B cell (primary cell): ENCODE measurements around the gene ALKBH4. TPM values are rescaled to one million over a fixed set of nuclear protein-coding genes. Genes with fewer than 3 reads are reported as not detected.
A peak's percentile ranks its signal among the peaks of the same experiment; 100 is the strongest.

Source experiments
- ATAC-seq: fragments of 200-7000 bp; cut with Tn5 transposase; one replicate; pipeline ENCODE4 v1.10.0; 2021; ENCODE audit warnings: low read depth, mild to moderate bottlenecking, moderate number of reproducible peaks, moderate library complexity
- CTCF ChIA-PET: fragments of 350-600 bp; sonication (Branson Sonifier 250); formaldehyde crosslinking; loops from one replicate; lab custom pipeline; 2021; ENCODE audit warnings: antibody characterized with exemption, inconsistent platforms; lab: Charles Lee
- POLR2A ChIA-PET: fragments of 350-600 bp; sonication (Branson Sonifier 250); formaldehyde crosslinking; loops from one replicate; lab custom pipeline; 2021; ENCODE audit warnings: antibody characterized with exemption; lab: Charles Lee
- DNase-seq: peaks from one replicate; pipeline ENCODE4 v3.0.0; 2013
- H2AFZ ChIP-seq: 2 replicates; pipeline ENCODE4 v1.6.1; 2012; ENCODE audit warnings: mild to moderate bottlenecking, low read depth, low read length; ENCODE audit not compliant: insufficient read depth, poor library complexity, severe bottlenecking
- H3K27ac ChIP-seq, 2 donors: 1 replicate in 1 of 2; 2 replicates in 1 of 2; pipeline ENCODE4 v1.5.1; 2012 to 2013; ENCODE audit warnings: low read length in 2 of 2, mild to moderate bottlenecking in 2 of 2, moderate library complexity in 1 of 2
- H3K27me3 ChIP-seq, 4 experiments: fragments of 200-600 bp in 1 of 4; sonication (generic) in 1 of 4; replicated peaks in 1 of 4; 1 replicate in 2 of 4; 2 replicates in 2 of 4; pipeline versions ENCODE4 v1.6.1 to v1.7.0; 2013 to 2016; ENCODE audit warnings: low read length in 3 of 4, mild to moderate bottlenecking in 2 of 4, mixed read lengths in 1 of 4, moderate library complexity in 1 of 4; ENCODE audit not compliant: insufficient read depth in 4 of 4, control insufficient read depth in 3 of 4; ENCODE audit errors: control extremely low read depth in 1 of 4
- H3K36me3 ChIP-seq, 2 experiments: replicated peaks in 1 of 2; 1 replicate in 1 of 2; 2 replicates in 1 of 2; pipeline versions ENCODE4 v1.6.1 to v1.7.1; 2013; ENCODE audit warnings: low read length in 1 of 2; ENCODE audit not compliant: insufficient read depth in 2 of 2, control insufficient read depth in 1 of 2; ENCODE audit errors: control extremely low read depth in 1 of 2, extremely low read depth in 1 of 2
- H3K4me1 ChIP-seq, 2 donors: fragments of 200-600 bp in 1 of 2; sonication (generic) in 1 of 2; 1 replicate in 1 of 2; 2 replicates in 1 of 2; pipeline versions ENCODE4 v1.5.1 to v1.6.1; 2013 to 2017; ENCODE audit warnings: low read length in 2 of 2; ENCODE audit not compliant: control insufficient read depth in 2 of 2, insufficient read depth in 2 of 2
- H3K4me2 ChIP-seq: replicated peaks from 2 replicates; pipeline ENCODE3; 2012; ENCODE audit warnings: mild to moderate bottlenecking, low read depth, low read length; ENCODE audit not compliant: poor library complexity, severe bottlenecking
- H3K4me3 ChIP-seq, 5 experiments: fragments of 200-600 bp in 1 of 5; sonication (generic) in 1 of 5; 1 replicate in 3 of 5; 2 replicates in 2 of 5; pipeline versions ENCODE4 v1.5.1 to v1.7.0; 2011 to 2016; ENCODE audit warnings: low read length in 4 of 5, mild to moderate bottlenecking in 4 of 5, low read depth in 2 of 5, control low read depth in 1 of 5, moderate library complexity in 1 of 5; ENCODE audit not compliant: insufficient read depth in 1 of 5; ENCODE audit errors: control extremely low read depth in 1 of 5, extremely low read depth in 1 of 5
- H3K79me2 ChIP-seq: fragments of 200-600 bp; sonication (generic); one replicate; pipeline ENCODE4 v1.6.0; 2016; ENCODE audit warnings: low read length; ENCODE audit not compliant: control insufficient read depth, insufficient read depth
- H3K9ac ChIP-seq: fragments of 200-600 bp; sonication (generic); 2 replicates; pipeline ENCODE4 v1.6.1; 2017; ENCODE audit warnings: mild to moderate bottlenecking, low read length, moderate library complexity
- H3K9me3 ChIP-seq, 3 donors: one replicate each; pipeline versions ENCODE4 v1.6.1 to v1.7.1; 2013; ENCODE audit warnings: low read length in 2 of 3; ENCODE audit not compliant: control insufficient read depth in 2 of 3, insufficient read depth in 1 of 3; ENCODE audit errors: control extremely low read depth in 1 of 3
- H4K20me1 ChIP-seq: 2 replicates; pipeline ENCODE4 v1.6.0; 2012; ENCODE audit warnings: mild to moderate bottlenecking, low read length; ENCODE audit not compliant: insufficient read depth, control insufficient read depth, poor library complexity, severe bottlenecking
- H3K27ac Mint-ChIP-seq: one replicate; pipeline ENCODE4 v1.8.0; 2021; ENCODE audit warnings: mixed read lengths
- H3K27me3 Mint-ChIP-seq: one replicate; pipeline ENCODE4 v1.8.0; 2021; ENCODE audit warnings: mixed read lengths
- H3K4me1 Mint-ChIP-seq: one replicate; pipeline ENCODE4 v1.8.0; 2021; ENCODE audit warnings: mixed read lengths
- H3K4me3 Mint-ChIP-seq: one replicate; pipeline ENCODE4 v1.8.0; 2021; ENCODE audit warnings: mixed read lengths
- H3K9me3 Mint-ChIP-seq: one replicate; pipeline ENCODE4 v1.8.0; 2022; ENCODE audit warnings: mixed read lengths; ENCODE audit not compliant: insufficient read depth
- EZH2 ChIP-seq: IDR thresholded peaks from 2 replicates; pipeline ENCODE4 v1.6.1; 2012; ENCODE audit warnings: borderline replicate concordance, low read depth, mild to moderate bottlenecking, moderate library complexity, low read length; ENCODE audit not compliant: insufficient read depth, poor library complexity, severe bottlenecking
- WGBS: methylation state at CpG from one replicate; pipeline ENCODE4 v1.1.5; 2013; ENCODE audit warnings: missing lambda C conversion rate; ENCODE audit not compliant: insufficient coverage; 5-methylcytosine and 5-hydroxymethylcytosine counted together
- intact Hi-C: fragments of 100-400 bp; cut with micrococcal nuclease; formaldehyde crosslinking; loops from one replicate; pipeline ENCODE4 v1.10.0; 2022
- polyA plus RNA-seq: library from polyadenylated mRNA; depleted of rRNA; stranded (reverse); fragments of >200 nt; gene quantifications from 2 replicates; pipeline ENCODE4 v1.2.3, GENCODE V29; 2012
- total RNA-seq, 2 donors: library from RNA; stranded (reverse); fragments of 120-200 nt in 1 of 2; gene quantifications; 1 replicate in 1 of 2; 2 replicates in 1 of 2; pipeline versions ENCODE4 v1.2.3 to v1.2.4, GENCODE V29; 2013 to 2022
- TF ChIP-seq, protein P1 (sequence below): fragments of 200-600 bp; IDR thresholded peaks from one replicate; pipeline ENCODE4 v1.8.0; 2022; ENCODE audit warnings: antibody characterized with exemption, mild to moderate bottlenecking

The ALKBH4 gene
- total and polyA plus RNA-seq, 2 donors (not counting 1 experiment from before 2014, with no cell fraction given): 6.2 to 8.6 TPM

DNA sequence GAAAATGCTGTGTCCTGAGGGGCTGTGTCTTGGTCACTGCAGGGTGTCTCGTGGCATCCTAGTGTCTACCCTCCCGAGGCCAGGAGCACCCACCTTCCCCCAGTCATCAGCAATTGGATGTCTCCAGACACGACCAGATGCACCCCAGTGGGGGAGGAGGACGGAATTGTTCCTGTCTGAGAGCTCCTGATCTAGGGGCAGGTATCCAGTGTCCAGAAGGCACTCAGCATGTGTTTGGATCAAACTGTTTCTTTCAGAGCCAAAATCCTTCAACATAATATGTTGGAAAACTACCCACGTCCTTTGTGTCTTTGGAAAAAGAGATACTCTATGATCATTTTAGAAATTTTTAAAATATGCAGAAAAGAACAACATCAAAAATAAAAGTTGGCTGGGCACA, 51.6 kb downstream of the ALKBH4 start:
- no CpG with 5 or more reads among the region's 5 CpGs for WGBS
- ATAC-seq: no peak
- Mint-ChIP-seq H3K4me1 (peaks cover 74% of the 10 kb centered on the region), H3K27ac (peak overlapping the region; percentile 46), H3K4me3 (no peak overlapping the region), H3K9me3 (peaks cover 8% of the 10 kb centered on the region), H3K27me3 (no peaks in the 10 kb centered on the region)
- Histone ChIP-seq H3K9ac (no peak overlapping the region), H3K9me3 (peaks cover 0 to 8% (median 0%) of the 10 kb centered on the region in 3 donors), H2AFZ (no peak overlapping the region), H3K27ac (no peak overlapping the region), H3K79me2 (peaks cover 65% of the 10 kb centered on the region), H3K4me2 (peak overlapping the region; percentile 4), H4K20me1 (no peaks in the 10 kb centered on the region), H3K36me3 (peaks cover 12 to 55% of the 10 kb centered on the region in 2 experiments), H3K27me3 (no peaks in the 10 kb centered on the region), H3K4me1 (peaks cover 58 to 76% of the 10 kb centered on the region in 2 donors), H3K4me3 (no peak overlapping the region)
- TF ChIP-seq EZH2: no peak
- TF ChIP-seq, protein P1, sequence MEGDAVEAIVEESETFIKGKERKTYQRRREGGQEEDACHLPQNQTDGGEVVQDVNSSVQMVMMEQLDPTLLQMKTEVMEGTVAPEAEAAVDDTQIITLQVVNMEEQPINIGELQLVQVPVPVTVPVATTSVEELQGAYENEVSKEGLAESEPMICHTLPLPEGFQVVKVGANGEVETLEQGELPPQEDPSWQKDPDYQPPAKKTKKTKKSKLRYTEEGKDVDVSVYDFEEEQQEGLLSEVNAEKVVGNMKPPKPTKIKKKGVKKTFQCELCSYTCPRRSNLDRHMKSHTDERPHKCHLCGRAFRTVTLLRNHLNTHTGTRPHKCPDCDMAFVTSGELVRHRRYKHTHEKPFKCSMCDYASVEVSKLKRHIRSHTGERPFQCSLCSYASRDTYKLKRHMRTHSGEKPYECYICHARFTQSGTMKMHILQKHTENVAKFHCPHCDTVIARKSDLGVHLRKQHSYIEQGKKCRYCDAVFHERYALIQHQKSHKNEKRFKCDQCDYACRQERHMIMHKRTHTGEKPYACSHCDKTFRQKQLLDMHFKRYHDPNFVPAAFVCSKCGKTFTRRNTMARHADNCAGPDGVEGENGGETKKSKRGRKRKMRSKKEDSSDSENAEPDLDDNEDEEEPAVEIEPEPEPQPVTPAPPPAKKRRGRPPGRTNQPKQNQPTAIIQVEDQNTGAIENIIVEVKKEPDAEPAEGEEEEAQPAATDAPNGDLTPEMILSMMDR: no peak
- DNase-seq: no peak
- ChIA-PET CTCF (interaction anchor here (0.7 to 23.0 kb wide), 7 partner anchors 9 to 134 kb away, joined by 3 to 1182 read pairs (median 7); partner anchors contain the start of genes ORAI2 and PRKRIP1), POLR2A (interaction anchor here (0.6 to 3.8 kb wide), 10 partner anchors 9 to 52 kb away, joined by 3 to 17 read pairs (median 6); partner anchors contain the start of genes ALKBH4, LRWD1 and ORAI2)
- intact Hi-C loops: no loop called here

GRCh38 chr7:102412548-102412947, 52.1 kb downstream of the ALKBH4 start:
- H3K9me3 ChIP-seq: peaks cover 0 to 8% (median 0%) of the 10 kb centered on the region in 3 donors
- no peak overlapping the region for H3K4me3 ChIP-seq
- H3K27me3 ChIP-seq: no peaks in the 10 kb centered on the region
- 57% methylated on average over 4 of the region's 6 CpGs for WGBS
- peak; percentile 67 for DNase-seq
- TF ChIP-seq, protein P1: peak; percentile 68
- TF ChIP-seq EZH2: no peak
- H2AFZ ChIP-seq: no peak overlapping the region
- H3K4me1 Mint-ChIP-seq: peaks cover 77% of the 10 kb centered on the region
- H3K36me3 ChIP-seq: peaks cover 12 to 58% of the 10 kb centered on the region in 2 experiments
- intact Hi-C loops: loop anchor here (1.0 kb wide), 2 partner anchors 29 to 38 kb away; no protein-coding TSS in a partner anchor
- peaks cover 58 to 76% of the 10 kb centered on the region in 2 donors for H3K4me1 ChIP-seq
- peak overlapping the region; percentile 34 for H3K27ac Mint-ChIP-seq
- H3K9me3 Mint-ChIP-seq: peaks cover 8% of the 10 kb centered on the region
- CTCF ChIA-PET: interaction anchor here (0.7 to 23.0 kb wide), 9 partner anchors 9 to 133 kb away, joined by 3 to 1182 read pairs (median 4); partner anchors contain the start of genes ORAI2 and PRKRIP1
- H3K4me2 ChIP-seq: peak overlapping the region; percentile 4
- no peak for ATAC-seq
- H3K79me2 ChIP-seq: peaks cover 59% of the 10 kb centered on the region
- no peak overlapping the region for H3K27ac ChIP-seq
- no peak overlapping the region for H3K4me3 Mint-ChIP-seq
- no peaks in the 10 kb centered on the region for H4K20me1 ChIP-seq
- POLR2A ChIA-PET: interaction anchor here (0.6 to 3.8 kb wide), 10 partner anchors 8 to 53 kb away, joined by 3 to 17 read pairs (median 6); partner anchors contain the start of genes ALKBH4, LRWD1 and ORAI2
- H3K27me3 Mint-ChIP-seq: no peaks in the 10 kb centered on the region
- no peak overlapping the region for H3K9ac ChIP-seq
